HepG2 (cell line): ENCODE results near the gene GRB2. TPM values are rescaled to one million over a fixed set of nuclear protein-coding genes. Genes with fewer than 3 reads are reported as not detected.

ENCODE experiments used
- ATAC-seq: fragments of 200-7000 bp; cut with Tn5 transposase; 3 replicates; pipeline ENCODE4 v1.9.1; 2020; ENCODE audit warnings: mild to moderate bottlenecking, moderate library complexity
- BruUV-seq: library from RNA; stranded (reverse); fragments of 400-500 nt; replicated peaks from 2 replicates; lab custom pipeline; 2021; lab: Mats Ljungman, UMichigan
- CTCF ChIA-PET: fragments of 300-600 bp; formaldehyde crosslinking; extraction: SDS; loops from one replicate; lab custom pipeline; 2021; ENCODE audit warnings: low total read pairs, inconsistent platforms, low intra/inter-chr PET ratio; lab: Yijun Ruan, JAX
- POLR2A ChIA-PET: fragments of 350-600 bp; sonication (Branson Sonifier 250); formaldehyde crosslinking; loops from one replicate; lab custom pipeline; 2020; ENCODE audit warnings: antibody characterized with exemption, inconsistent platforms; lab: Yijun Ruan, JAX
- DNase-seq: peaks from one replicate; pipeline ENCODE4 v3.0.0-alpha.2; 2015; ENCODE audit warnings: low spot score
- FAIRE-seq: peaks from 3 replicates; lab custom pipeline; 2011; peaks lifted over from hg19 to GRCh38; lab: Jason Lieb, UNC
- H2AFZ ChIP-seq: one replicate; pipeline ENCODE4 v1.6.1; 2011; ENCODE audit warnings: low read length, inconsistent platforms
- H3K27ac ChIP-seq: fragments of 300-600 bp; 3 replicates; pipeline ENCODE4 v1.8.0; 2011; ENCODE audit warnings: mixed run types, mild to moderate bottlenecking, mixed read lengths, low read length, inconsistent platforms; ENCODE audit not compliant: insufficient read depth; ENCODE audit errors: extremely low read length
- H3K27me3 ChIP-seq, 2 experiments: fragments of 200-600 bp in 1 of 2; 2 replicates in 1 of 2; 3 replicates in 1 of 2; pipeline versions ENCODE4 v1.6.0 to v1.8.0; 2011; ENCODE audit warnings: low read length in 2 of 2, mild to moderate bottlenecking in 2 of 2, moderate library complexity in 2 of 2, inconsistent platforms in 1 of 2; ENCODE audit not compliant: insufficient read depth in 2 of 2, control insufficient read depth in 1 of 2
- H3K36me3 ChIP-seq, 2 experiments: fragments of 200-600 bp in 1 of 2; replicated peaks in 1 of 2; 2 replicates in 1 of 2; 3 replicates in 1 of 2; pipeline versions ENCODE4 v1.5.1 to v1.8.0; 2011; ENCODE audit warnings: low read length in 2 of 2, inconsistent platforms in 1 of 2; ENCODE audit not compliant: insufficient read depth in 2 of 2, control insufficient read depth in 1 of 2
- H3K4me1 ChIP-seq: 2 replicates; pipeline ENCODE4 v1.5.1; 2012; ENCODE audit warnings: low read length, inconsistent platforms; ENCODE audit not compliant: insufficient read depth
- H3K4me2 ChIP-seq: 2 replicates; pipeline ENCODE4 v1.6.0; 2011; ENCODE audit warnings: low read depth, low read length, inconsistent platforms
- H3K4me3 ChIP-seq, 3 experiments: fragments of 200-600 bp in 1 of 3; sonication (generic), shearing (Covaris generic) in 1 of 3; replicated peaks in 1 of 3; 2 replicates each; pipeline ENCODE4 v1.5.1; 2011 to 2016; ENCODE audit warnings: low read length in 3 of 3, inconsistent platforms in 2 of 3, low read depth in 2 of 3, mild to moderate bottlenecking in 2 of 3, control low read depth in 1 of 3, mixed read lengths in 1 of 3; ENCODE audit not compliant: insufficient read depth in 1 of 3
- H3K79me2 ChIP-seq: one replicate; pipeline ENCODE4 v1.6.1; 2011; ENCODE audit warnings: low read length, inconsistent platforms; ENCODE audit not compliant: insufficient read depth
- H3K9ac ChIP-seq: 2 replicates; pipeline ENCODE4 v1.6.0; 2011; ENCODE audit warnings: mild to moderate bottlenecking, low read depth, low read length, inconsistent platforms; ENCODE audit not compliant: insufficient read depth
- H3K9me3 ChIP-seq: 2 replicates; pipeline ENCODE4 v1.5.1; 2012; ENCODE audit warnings: mild to moderate bottlenecking, low read length
- H4K20me1 ChIP-seq: 2 replicates; pipeline ENCODE4 v1.6.0; 2011; ENCODE audit warnings: inconsistent platforms, mild to moderate bottlenecking, low read length, moderate library complexity; ENCODE audit not compliant: insufficient read depth
- MEF2D ChIP-seq: sonication (generic); formaldehyde crosslinking; IDR thresholded peaks from 2 replicates; pipeline ENCODE4 v1.5.1; 2020; ENCODE audit warnings: mild to moderate bottlenecking, missing genetic modification reagents
- NBN ChIP-seq: fragments of 450-650 bp; conservative IDR thresholded peaks from 2 replicates; pipeline ENCODE4 v1.6.1; 2017
- PHF5A ChIP-seq: IDR thresholded peaks from one replicate; pipeline ENCODE4 v1.6.1; 2018; ENCODE audit warnings: low read depth, missing genetic modification reagents; ENCODE audit not compliant: unreplicated experiment
- PHF8 ChIP-seq: sonication (generic); formaldehyde crosslinking; IDR thresholded peaks from 2 replicates; pipeline ENCODE4 v1.5.0; 2020; ENCODE audit warnings: missing genetic modification reagents
- SP4 ChIP-seq: sonication (generic); formaldehyde crosslinking; IDR thresholded peaks from 2 replicates; pipeline ENCODE4 v1.8.1; 2023; ENCODE audit warnings: mild to moderate bottlenecking, missing genetic modification reagents
- TCF7 ChIP-seq: sonication (generic); IDR thresholded peaks from 2 replicates; pipeline ENCODE4 v1.6.1; 2016; ENCODE audit warnings: antibody characterized with exemption, low read depth
- XRCC5 ChIP-seq: fragments of 200-400 bp; formaldehyde crosslinking; optimal IDR thresholded peaks from 2 replicates; pipeline ENCODE3; 2017; ENCODE audit warnings: mild to moderate bottlenecking, low read length
- ZNF24 ChIP-seq: fragments of 450-650 bp; IDR thresholded peaks from 2 replicates; pipeline ENCODE4 v1.6.1; 2017; ENCODE audit warnings: antibody characterized with exemption, mild to moderate bottlenecking
- ZNF619 ChIP-seq: sonication (generic); formaldehyde crosslinking; IDR thresholded peaks from 2 replicates; pipeline ENCODE4 v1.4.0; 2020; ENCODE audit warnings: mild to moderate bottlenecking, missing genetic modification reagents
- ZNF75D ChIP-seq: sonication (generic); formaldehyde crosslinking; IDR thresholded peaks from 2 replicates; pipeline ENCODE4 v1.8.1; 2023; ENCODE audit warnings: missing genetic modification reagents, mild to moderate bottlenecking, borderline replicate concordance
- ZNF761 ChIP-seq: sonication (generic); formaldehyde crosslinking; conservative IDR thresholded peaks from 2 replicates; pipeline ENCODE4 v1.4.0; 2020; ENCODE audit warnings: mild to moderate bottlenecking, missing genetic modification reagents
- WGBS: methylation state at CpG from one replicate; pipeline ENCODE4 v1.1.6; 2017; ENCODE audit warnings: low lambda C conversion rate; 5-methylcytosine and 5-hydroxymethylcytosine counted together
- in situ Hi-C: cut with HindIII; loops from 2 replicates; pipeline ENCODE4 v1.10.0; 2017; ENCODE audit warnings: low pct_unique_long_range_greater_than_20kb; ENCODE audit not compliant: extremely low pct_ligation_motif_present
- intact Hi-C: fragments of 100-400 bp; cut with micrococcal nuclease; formaldehyde crosslinking; loops from one replicate; pipeline ENCODE4 v1.10.0; 2022; ENCODE audit not compliant: unreplicated experiment
- polyA plus RNA-seq, 8 experiments: library from polyadenylated mRNA; depleted of rRNA in 3 of 8; stranded (reverse) in 7 of 8; unstranded in 1 of 8; fragments of >200 nt; fragmentation: Illumina TruSeq in 4 of 8; extraction: Trizol in 4 of 8; gene quantifications; 2 replicates each; pipeline versions ENCODE4 v1.2.1 to v1.2.3, GENCODE V29; 2011 to 2016; ENCODE audit warnings: low read depth in 4 of 8, missing spikeins in 1 of 8, mixed read lengths in 1 of 8; ENCODE audit not compliant: insufficient read depth in 1 of 8
- total RNA-seq, 5 experiments: library from RNA; depleted of rRNA; stranded (reverse); fragments of >200 nt; fragmentation: Illumina TruSeq; extraction: Trizol; gene quantifications; 2 replicates each; pipeline ENCODE4 v1.2.3, GENCODE V29; 2016; ENCODE audit warnings: low read depth in 1 of 5
- TF ChIP-seq, protein P1 (sequence below): sonication (generic); formaldehyde crosslinking; IDR thresholded peaks from 2 replicates; pipeline ENCODE4 v1.5.0; 2020; ENCODE audit warnings: mild to moderate bottlenecking, low read depth, missing genetic modification reagents, borderline replicate concordance
- TF ChIP-seq, protein P2 (sequence below), 2 experiments: fragments of 450-650 bp in 1 of 2; sonication (generic) in 1 of 2; formaldehyde crosslinking; IDR thresholded peaks; 2 replicates each; pipeline versions ENCODE4 v1.5.0 to v1.8.0; 2020 to 2022; ENCODE audit warnings: mild to moderate bottlenecking in 1 of 2, missing genetic modification reagents in 1 of 2
- TF ChIP-seq, protein P3 (sequence below), 2 experiments: sonication (generic) in 1 of 2; formaldehyde crosslinking in 1 of 2; IDR thresholded peaks; 2 replicates each; pipeline versions ENCODE4 v1.4.0 to v1.6.1; 2018 to 2020; ENCODE audit warnings: missing genetic modification reagents in 2 of 2, borderline replicate concordance in 1 of 2, low read depth in 1 of 2, mild to moderate bottlenecking in 1 of 2, missing biosample characterization in 1 of 2
- TF ChIP-seq, protein P4 (sequence below): sonication (generic); formaldehyde crosslinking; IDR thresholded peaks from 2 replicates; pipeline ENCODE4 v1.5.0; 2020; ENCODE audit warnings: missing genetic modification reagents
- TF ChIP-seq, protein P5 (sequence below): IDR thresholded peaks from 2 replicates; pipeline ENCODE4 v1.6.1; 2016; ENCODE audit warnings: mild to moderate bottlenecking, missing biosample characterization, missing genetic modification reagents

The GRB2 gene
- total and polyA plus RNA-seq, 2 of the 13 experiments (the other 11 are each of a cell fraction or from before 2014, with no cell fraction given): 84.6 to 92.3 TPM

DNA sequence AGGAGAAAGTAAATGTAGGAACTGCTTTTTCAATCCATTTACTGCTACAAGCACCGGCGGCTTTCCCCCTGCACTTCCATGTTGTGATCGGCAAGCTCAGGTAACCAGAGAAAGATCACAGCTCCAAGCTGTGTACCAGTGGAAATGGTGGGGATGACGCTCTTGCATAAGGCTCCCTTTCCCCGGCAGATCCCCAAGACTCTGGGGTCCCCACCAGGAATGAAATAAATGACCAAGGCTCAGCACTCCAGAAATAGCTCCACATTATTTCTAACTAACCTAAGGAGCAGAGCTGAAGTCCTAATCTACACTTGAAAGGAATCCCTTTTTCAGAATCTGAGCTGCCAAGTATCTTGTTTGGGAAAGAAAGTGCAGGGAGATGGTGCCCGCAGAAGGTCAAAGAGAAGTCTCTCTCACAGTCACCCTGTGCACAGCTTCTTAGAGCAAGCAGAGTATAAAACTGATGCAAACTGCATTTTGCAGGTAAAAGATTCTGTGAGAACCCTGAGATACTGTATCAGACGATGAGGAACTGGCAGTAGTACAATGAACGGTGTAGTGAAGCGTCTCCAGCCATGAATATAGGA is 11.1 kb downstream of the GRB2 start:
- peaks cover 93% of the 10 kb centered on the region for H3K79me2 ChIP-seq
- in situ Hi-C loops: loop anchor here (5.0 kb wide), 1 partner anchor 67 kb away; no protein-coding TSS in a partner anchor
- CTCF ChIA-PET: interaction anchor here (0.8 to 0.9 kb wide), 2 partner anchors 10 to 18 kb away, joined by 3 read pairs; no protein-coding TSS in a partner anchor
- H3K36me3 ChIP-seq: peaks cover 2 to 23% of the 10 kb centered on the region in 2 experiments; a peak in 4 of 5 replicates
- H3K4me3 ChIP-seq: peak overlapping the region; percentile 69 to 94 (median 91)
- peak overlapping the region; percentile 94 for H3K4me2 ChIP-seq
- no peak overlapping the region for H2AFZ ChIP-seq
- FAIRE-seq: no peak
- peaks cover 15% of the 10 kb centered on the region for H4K20me1 ChIP-seq
- POLR2A ChIA-PET: interaction anchor here (0.6 to 4.0 kb wide), 40 partner anchors 7 to 1157 kb away, joined by 3 to 67 read pairs (median 5); partner anchors contain the start of genes FDXR, GGA3, GRB2 and LLGL2
- TSS peak; percentile 89 for BruUV-seq
- peaks cover 0 to 3% of the 10 kb centered on the region in 2 experiments; a peak in 1 of 5 replicates for H3K27me3 ChIP-seq
- no peaks in the 10 kb centered on the region for H3K9me3 ChIP-seq
- no peak for DNase-seq
- WGBS: 4% methylated on average over 9 of the region's 9 CpGs
- intact Hi-C loops: no loop called here
- peak; percentile 63 for ATAC-seq
- peak overlapping the region; percentile 72 for H3K27ac ChIP-seq
- peaks cover 63% of the 10 kb centered on the region for H3K4me1 ChIP-seq
- peak overlapping the region; percentile 82 for H3K9ac ChIP-seq
- TF ChIP-seq ZNF24: no peak
- TF ChIP-seq ZNF75D (CRISPR knock-in tag): 0 out of 2 replicates have a peak, but pooled peaks have one; percentile 10
- no peak for TF ChIP-seq XRCC5
- TF ChIP-seq, protein P1, sequence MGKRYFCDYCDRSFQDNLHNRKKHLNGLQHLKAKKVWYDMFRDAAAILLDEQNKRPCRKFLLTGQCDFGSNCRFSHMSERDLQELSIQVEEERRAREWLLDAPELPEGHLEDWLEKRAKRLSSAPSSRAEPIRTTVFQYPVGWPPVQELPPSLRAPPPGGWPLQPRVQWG (CRISPR knock-in tag): no peak
- TF ChIP-seq, protein P2, sequence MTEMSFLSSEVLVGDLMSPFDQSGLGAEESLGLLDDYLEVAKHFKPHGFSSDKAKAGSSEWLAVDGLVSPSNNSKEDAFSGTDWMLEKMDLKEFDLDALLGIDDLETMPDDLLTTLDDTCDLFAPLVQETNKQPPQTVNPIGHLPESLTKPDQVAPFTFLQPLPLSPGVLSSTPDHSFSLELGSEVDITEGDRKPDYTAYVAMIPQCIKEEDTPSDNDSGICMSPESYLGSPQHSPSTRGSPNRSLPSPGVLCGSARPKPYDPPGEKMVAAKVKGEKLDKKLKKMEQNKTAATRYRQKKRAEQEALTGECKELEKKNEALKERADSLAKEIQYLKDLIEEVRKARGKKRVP (CRISPR knock-in tag; IDR thresholded peaks at IDR 0.05): 0 out of 4 replicates have a peak, but pooled peaks of 1 of the 2 experiments have one; percentile 14
- peak; percentile 46; the same call in 1 of the 2 replicates for TF ChIP-seq MEF2D (CRISPR knock-in tag)
- no peak for TF ChIP-seq NBN
- TF ChIP-seq ZNF619: peak; percentile 73; the same call in 1 of the 2 replicates
- TF ChIP-seq PHF5A (CRISPR knock-in tag): peak; percentile 9
- TF ChIP-seq TCF7: 0 out of 2 replicates have a peak, but pooled peaks have one; percentile 13
- TF ChIP-seq, protein P3, sequence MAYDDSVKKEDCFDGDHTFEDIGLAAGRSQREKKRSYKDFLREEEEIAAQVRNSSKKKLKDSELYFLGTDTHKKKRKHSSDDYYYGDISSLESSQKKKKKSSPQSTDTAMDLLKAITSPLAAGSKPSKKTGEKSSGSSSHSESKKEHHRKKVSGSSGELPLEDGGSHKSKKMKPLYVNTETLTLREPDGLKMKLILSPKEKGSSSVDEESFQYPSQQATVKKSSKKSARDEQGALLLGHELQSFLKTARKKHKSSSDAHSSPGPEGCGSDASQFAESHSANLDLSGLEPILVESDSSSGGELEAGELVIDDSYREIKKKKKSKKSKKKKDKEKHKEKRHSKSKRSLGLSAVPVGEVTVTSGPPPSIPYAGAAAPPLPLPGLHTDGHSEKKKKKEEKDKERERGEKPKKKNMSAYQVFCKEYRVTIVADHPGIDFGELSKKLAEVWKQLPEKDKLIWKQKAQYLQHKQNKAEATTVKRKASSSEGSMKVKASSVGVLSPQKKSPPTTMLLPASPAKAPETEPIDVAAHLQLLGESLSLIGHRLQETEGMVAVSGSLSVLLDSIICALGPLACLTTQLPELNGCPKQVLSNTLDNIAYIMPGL (CRISPR knock-in tag; IDR thresholded peaks at IDR 0.05; ENCODE audit: borderline replicate concordance in 1 of 2, low read depth in 1 of 2): peak in 1 of 2 experiments; percentile 16; a peak in 1 of 4 replicates
- no peak for TF ChIP-seq PHF8 (CRISPR knock-in tag)
- TF ChIP-seq SP4: no peak
- TF ChIP-seq, protein P4, sequence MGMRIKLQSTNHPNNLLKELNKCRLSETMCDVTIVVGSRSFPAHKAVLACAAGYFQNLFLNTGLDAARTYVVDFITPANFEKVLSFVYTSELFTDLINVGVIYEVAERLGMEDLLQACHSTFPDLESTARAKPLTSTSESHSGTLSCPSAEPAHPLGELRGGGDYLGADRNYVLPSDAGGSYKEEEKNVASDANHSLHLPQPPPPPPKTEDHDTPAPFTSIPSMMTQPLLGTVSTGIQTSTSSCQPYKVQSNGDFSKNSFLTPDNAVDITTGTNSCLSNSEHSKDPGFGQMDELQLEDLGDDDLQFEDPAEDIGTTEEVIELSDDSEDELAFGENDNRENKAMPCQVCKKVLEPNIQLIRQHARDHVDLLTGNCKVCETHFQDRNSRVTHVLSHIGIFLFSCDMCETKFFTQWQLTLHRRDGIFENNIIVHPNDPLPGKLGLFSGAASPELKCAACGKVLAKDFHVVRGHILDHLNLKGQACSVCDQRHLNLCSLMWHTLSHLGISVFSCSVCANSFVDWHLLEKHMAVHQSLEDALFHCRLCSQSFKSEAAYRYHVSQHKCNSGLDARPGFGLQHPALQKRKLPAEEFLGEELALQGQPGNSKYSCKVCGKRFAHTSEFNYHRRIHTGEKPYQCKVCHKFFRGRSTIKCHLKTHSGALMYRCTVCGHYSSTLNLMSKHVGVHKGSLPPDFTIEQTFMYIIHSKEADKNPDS (CRISPR knock-in tag): 0 out of 2 replicates have a peak, but pooled peaks have one; percentile 16
- peak; percentile 61; the same call in 1 of the 2 replicates for TF ChIP-seq ZNF761
- TF ChIP-seq, protein P5, sequence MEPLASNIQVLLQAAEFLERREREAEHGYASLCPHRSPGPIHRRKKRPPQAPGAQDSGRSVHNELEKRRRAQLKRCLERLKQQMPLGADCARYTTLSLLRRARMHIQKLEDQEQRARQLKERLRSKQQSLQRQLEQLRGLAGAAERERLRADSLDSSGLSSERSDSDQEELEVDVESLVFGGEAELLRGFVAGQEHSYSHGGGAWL (CRISPR knock-in tag): 0 out of 2 replicates have a peak, but pooled peaks have one; percentile 8
